Natural killer cell (primary cell): ENCODE measurements around the gene KLHL35. TPM values are rescaled to one million over a fixed set of nuclear protein-coding genes. Genes with fewer than 3 reads are reported as not detected.

Source experiments
- ATAC-seq, 3 donors: fragments of 150-1000 bp in 2 of 3; fragments of 200-7000 bp in 1 of 3; cut with Tn5 transposase; 1 replicate in 1 of 3; 2 replicates in 2 of 3; pipeline ENCODE4 v1.10.0; 2021; ENCODE audit warnings: mild to moderate bottlenecking in 2 of 3, moderate library complexity in 2 of 3
- DNase-seq, 2 donors: peaks; one replicate each; pipeline versions ENCODE4 v3.0.0 to v3.0.0-alpha.2; 2013 to 2021; ENCODE audit warnings: mixed read lengths in 1 of 2
- H3K27ac ChIP-seq: one replicate; pipeline ENCODE4 v1.5.1; 2013; ENCODE audit warnings: mild to moderate bottlenecking, low read length
- H3K27me3 ChIP-seq: one replicate; pipeline ENCODE4 v1.6.1; 2013; ENCODE audit warnings: low read length; ENCODE audit not compliant: control insufficient read depth, insufficient read depth
- H3K36me3 ChIP-seq: one replicate; pipeline ENCODE4 v1.6.1; 2013; ENCODE audit warnings: low read length; ENCODE audit not compliant: control insufficient read depth, insufficient read depth
- H3K4me1 ChIP-seq: one replicate; pipeline ENCODE4 v1.6.1; 2013; ENCODE audit warnings: low read length; ENCODE audit not compliant: control insufficient read depth, insufficient read depth
- H3K4me3 ChIP-seq: one replicate; pipeline ENCODE4 v1.5.1; 2013; ENCODE audit warnings: low read length
- H3K9me3 ChIP-seq: one replicate; pipeline ENCODE4 v1.6.1; 2013; ENCODE audit warnings: low read length; ENCODE audit not compliant: control insufficient read depth, insufficient read depth
- H3K27ac Mint-ChIP-seq, 2 donors: one replicate each; pipeline ENCODE4 v1.8.0; 2022; ENCODE audit warnings: mild to moderate bottlenecking in 2 of 2, mixed read lengths in 2 of 2, moderate library complexity in 1 of 2
- H3K27me3 Mint-ChIP-seq, 2 donors: one replicate each; pipeline ENCODE4 v1.8.0; 2022; ENCODE audit warnings: low read depth in 2 of 2, mixed read lengths in 2 of 2
- H3K36me3 Mint-ChIP-seq: one replicate; pipeline ENCODE4 v1.8.0; 2022; ENCODE audit warnings: mixed read lengths
- H3K4me1 Mint-ChIP-seq, 2 donors: one replicate each; pipeline ENCODE4 v1.8.0; 2022; ENCODE audit warnings: mixed read lengths in 2 of 2
- H3K4me3 Mint-ChIP-seq: one replicate; pipeline ENCODE4 v1.8.0; 2022; ENCODE audit warnings: mild to moderate bottlenecking, moderate library complexity, mixed read lengths
- H3K9me3 Mint-ChIP-seq, 2 donors: one replicate each; pipeline ENCODE4 v1.8.0; 2022; ENCODE audit warnings: mixed read lengths in 2 of 2
- CTCF ChIP-seq: fragments of 200-600 bp; IDR thresholded peaks from one replicate; pipeline ENCODE4 v1.8.0; 2022; ENCODE audit warnings: antibody characterized with exemption
- WGBS: methylation state at CpG from one replicate; pipeline ENCODE4 v1.1.7; 2013; ENCODE audit warnings: missing lambda C conversion rate; ENCODE audit not compliant: insufficient coverage; 5-methylcytosine and 5-hydroxymethylcytosine counted together
- intact Hi-C: fragments of 100-400 bp; cut with micrococcal nuclease; formaldehyde crosslinking; loops from one replicate; pipeline ENCODE4 v1.14.2; 2022
- total RNA-seq, 4 donors: library from RNA; stranded (reverse); fragments of 120-200 nt in 1 of 4; gene quantifications; one replicate each; pipeline versions ENCODE4 v1.2.3 to v1.2.4, GENCODE V29; 2013 to 2022

KLHL35 gene
- total RNA-seq, 3 donors from 2014 or later (not counting 1 experiment from before 2014, with no cell fraction given), result 0.40 to 0.93 (median 0.54) TPM

GRCh38 chr11:75429641-75429901 is 3.4 kb downstream of the KLHL35 start:
- intact Hi-C loops, result no loop called here
- Histone ChIP-seq H3K9me3 (peaks cover 6% of the 10 kb centered on the region), H3K27ac (no peak overlapping the region), H3K36me3 (no peaks in the 10 kb centered on the region), H3K27me3 (peaks cover 32% of the 10 kb centered on the region), H3K4me3 (no peak overlapping the region), H3K4me1 (peaks cover 23% of the 10 kb centered on the region)
- H3K4me1 Mint-ChIP-seq, result peaks cover 18 to 29% of the 10 kb centered on the region in 2 donors
- H3K27me3 Mint-ChIP-seq, result peaks cover 24 to 40% of the 10 kb centered on the region in 2 donors
- 28% methylated on average over 25 of the region's 25 CpGs for WGBS
- no peak for ATAC-seq
- H3K36me3 Mint-ChIP-seq, result no peaks in the 10 kb centered on the region
- H3K4me3 Mint-ChIP-seq, result peak overlapping the region; percentile 80
- peak overlapping the region in 1 of 2 donors; percentile 50 for H3K27ac Mint-ChIP-seq
- no peak for TF ChIP-seq CTCF
- H3K9me3 Mint-ChIP-seq, result no peaks in the 10 kb centered on the region
- no peak for DNase-seq

- Mint-ChIP-seq H3K36me3 (no peaks in the 10 kb centered on the region), H3K4me3 (peak overlapping the region; percentile 80), H3K9me3 (no peaks in the 10 kb centered on the region), H3K27ac (peak overlapping the region; percentile 50 to 53), H3K27me3 (peaks cover 24 to 40% of the 10 kb centered on the region in 2 donors), H3K4me1 (peaks cover 18 to 29% of the 10 kb centered on the region in 2 donors)
- ATAC-seq, result no peak
- intact Hi-C loops, result no loop called here
- Histone ChIP-seq H3K4me3 (no peak overlapping the region), H3K4me1 (peaks cover 23% of the 10 kb centered on the region), H3K9me3 (peaks cover 6% of the 10 kb centered on the region), H3K27me3 (peaks cover 32% of the 10 kb centered on the region), H3K27ac (no peak overlapping the region), H3K36me3 (no peaks in the 10 kb centered on the region)
- 70% methylated on average over 16 of the region's 16 CpGs for WGBS
- no peak for TF ChIP-seq CTCF
- no peak for DNase-seq
Observed at GRCh38 chr11:75428989-75429640, 3.9 kb downstream of the KLHL35 start.

GRCh38 chr11:75428281-75428724 is 4.7 kb downstream of the KLHL35 start:
- peaks cover 24 to 38% of the 10 kb centered on the region in 2 donors for H3K27me3 Mint-ChIP-seq
- intact Hi-C loops, result no loop called here
- Histone ChIP-seq H3K9me3 (peaks cover 6% of the 10 kb centered on the region), H3K36me3 (no peaks in the 10 kb centered on the region), H3K27ac (no peak overlapping the region), H3K27me3 (peaks cover 29% of the 10 kb centered on the region), H3K4me3 (no peak overlapping the region), H3K4me1 (peaks cover 23% of the 10 kb centered on the region)
- no peaks in the 10 kb centered on the region for H3K36me3 Mint-ChIP-seq
- H3K4me1 Mint-ChIP-seq, result peaks cover 18 to 29% of the 10 kb centered on the region in 2 donors
- no peaks in the 10 kb centered on the region for H3K9me3 Mint-ChIP-seq
- WGBS, result 14% methylated on average over 32 of the region's 32 CpGs
- no peak for TF ChIP-seq CTCF
- ATAC-seq (peak; percentile 71), DNase-seq (peak; percentile 62 to 82)
- H3K27ac Mint-ChIP-seq, result peak overlapping the region in 1 of 2 donors; percentile 53
- H3K4me3 Mint-ChIP-seq, result peak overlapping the region; percentile 80

- H3K27ac Mint-ChIP-seq, result no peak overlapping the region
- Histone ChIP-seq H3K27me3 (peaks cover 26% of the 10 kb centered on the region), H3K9me3 (peaks cover 6% of the 10 kb centered on the region), H3K27ac (no peak overlapping the region), H3K36me3 (no peaks in the 10 kb centered on the region), H3K4me3 (no peak overlapping the region), H3K4me1 (peaks cover 23% of the 10 kb centered on the region)
- peaks cover 18 to 26% of the 10 kb centered on the region in 2 donors for H3K4me1 Mint-ChIP-seq
- intact Hi-C loops, result no loop called here
- TF ChIP-seq CTCF, result no peak
- peaks cover 17 to 27% of the 10 kb centered on the region in 2 donors for H3K27me3 Mint-ChIP-seq
- no peak for ATAC-seq
- H3K9me3 Mint-ChIP-seq, result no peaks in the 10 kb centered on the region
- H3K4me3 Mint-ChIP-seq, result no peak overlapping the region
- H3K36me3 Mint-ChIP-seq, result no peaks in the 10 kb centered on the region
- no peak for DNase-seq
Observed at GRCh38 chr11:75427181-75427580, 5.8 kb downstream of the KLHL35 start.
